ENCODE data around the gene KSR2. TPM values are rescaled to one million over a fixed set of nuclear protein-coding genes. Genes with fewer than 3 reads are reported as not detected.
A peak's percentile ranks its signal among the peaks of the same experiment; 100 is the strongest.

KSR2 gene
- total RNA-seq, 2 donors from 2014 or later, result 0.66 to 1.0 TPM

DNA sequence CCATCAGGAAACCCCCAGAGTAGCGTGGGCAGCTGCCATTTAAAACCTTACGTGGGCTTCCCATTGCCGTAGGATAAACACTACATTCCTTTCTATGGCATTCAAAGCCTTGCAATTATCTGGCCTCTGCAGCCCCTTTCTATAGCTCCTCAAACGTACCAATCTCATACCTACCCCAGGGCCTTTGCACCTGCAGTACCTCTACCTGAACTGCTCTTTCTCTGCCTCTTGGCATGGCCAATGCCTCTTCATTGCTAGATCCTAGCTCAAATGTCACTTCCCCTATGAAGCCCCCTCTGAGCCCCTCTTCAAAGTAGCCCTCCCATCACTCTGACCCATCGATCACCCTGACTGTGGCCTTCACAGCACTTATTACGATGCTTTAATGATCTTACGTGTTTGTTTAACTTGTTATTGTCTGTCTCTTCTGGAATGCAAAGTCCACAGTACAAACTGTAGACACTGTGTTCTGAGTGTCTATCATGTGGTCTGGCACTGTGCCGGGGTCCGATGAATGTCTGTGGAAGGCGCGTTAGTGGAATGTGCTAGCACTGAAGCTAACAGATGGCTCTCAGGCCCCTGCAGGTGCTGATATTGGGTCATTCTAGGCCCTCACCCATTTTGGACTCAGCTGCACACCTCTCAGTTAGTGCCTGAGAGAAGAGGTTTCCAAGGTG is 450.1 kb downstream of the KSR2 start:
- Histone ChIP-seq H3K4me1 (peaks cover 30% of the 10 kb centered on the region), H3K4me3 (no peak overlapping the region), H3K9me3 (no peaks in the 10 kb centered on the region), H3K27ac (no peak overlapping the region), H3K36me3 (replicated peaks in 1 of 2; ENCODE audit: insufficient read depth in 1 of 2, low read depth in 2 of 2) (no peaks in the 10 kb centered on the region), H3K27me3 (no peaks in the 10 kb centered on the region)
- intact Hi-C loops (cut with DNase I), result no loop called here
- ATAC-seq, result peak; percentile 40
- WGBS, 2 donors, result 50 to 75% methylated on average over 10 to 11 of the region's 11 CpGs
- TF ChIP-seq POLR2A (IDR thresholded peaks at IDR 0.05), result no peak
- TF ChIP-seq, protein P1, sequence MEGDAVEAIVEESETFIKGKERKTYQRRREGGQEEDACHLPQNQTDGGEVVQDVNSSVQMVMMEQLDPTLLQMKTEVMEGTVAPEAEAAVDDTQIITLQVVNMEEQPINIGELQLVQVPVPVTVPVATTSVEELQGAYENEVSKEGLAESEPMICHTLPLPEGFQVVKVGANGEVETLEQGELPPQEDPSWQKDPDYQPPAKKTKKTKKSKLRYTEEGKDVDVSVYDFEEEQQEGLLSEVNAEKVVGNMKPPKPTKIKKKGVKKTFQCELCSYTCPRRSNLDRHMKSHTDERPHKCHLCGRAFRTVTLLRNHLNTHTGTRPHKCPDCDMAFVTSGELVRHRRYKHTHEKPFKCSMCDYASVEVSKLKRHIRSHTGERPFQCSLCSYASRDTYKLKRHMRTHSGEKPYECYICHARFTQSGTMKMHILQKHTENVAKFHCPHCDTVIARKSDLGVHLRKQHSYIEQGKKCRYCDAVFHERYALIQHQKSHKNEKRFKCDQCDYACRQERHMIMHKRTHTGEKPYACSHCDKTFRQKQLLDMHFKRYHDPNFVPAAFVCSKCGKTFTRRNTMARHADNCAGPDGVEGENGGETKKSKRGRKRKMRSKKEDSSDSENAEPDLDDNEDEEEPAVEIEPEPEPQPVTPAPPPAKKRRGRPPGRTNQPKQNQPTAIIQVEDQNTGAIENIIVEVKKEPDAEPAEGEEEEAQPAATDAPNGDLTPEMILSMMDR (IDR thresholded peaks at IDR 0.05), result no peak
- peak; percentile 44 to 69 (median 52) for DNase-seq

DNA sequence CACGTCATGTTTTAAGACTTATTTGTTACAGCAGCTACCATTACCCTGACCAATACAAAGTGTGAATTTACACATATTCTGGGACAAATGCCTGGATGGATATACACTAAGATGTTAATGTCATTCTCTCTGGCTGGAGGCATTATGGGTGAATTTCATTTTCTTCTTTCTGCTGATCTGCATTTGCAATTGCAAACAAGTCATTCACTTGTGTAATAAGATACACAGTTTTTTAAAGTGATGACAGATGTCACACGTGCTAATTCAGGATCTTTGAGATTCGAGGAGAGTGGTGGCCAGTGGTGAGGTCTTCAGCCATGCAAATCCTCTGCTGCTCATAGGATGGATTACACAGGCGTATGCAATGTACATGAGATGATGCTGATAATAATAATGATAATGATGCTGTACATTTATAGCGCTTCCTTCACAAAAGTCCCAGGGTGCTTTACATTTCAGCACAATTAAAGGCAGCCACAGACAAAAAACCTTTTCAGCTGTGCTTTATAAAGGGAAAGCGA is 451.5 kb downstream of the KSR2 start:
- peaks cover 38% of the 10 kb centered on the region for H3K4me1 ChIP-seq
- no peaks in the 10 kb centered on the region for H3K36me3 ChIP-seq (replicated peaks in 1 of 2; ENCODE audit: insufficient read depth in 1 of 2, low read depth in 2 of 2)
- no peak overlapping the region for H3K27ac ChIP-seq
- intact Hi-C loops (cut with DNase I), result no loop called here
- ATAC-seq, result no peak
- no peak for TF ChIP-seq POLR2A (IDR thresholded peaks at IDR 0.05)
- TF ChIP-seq, protein P1 (IDR thresholded peaks at IDR 0.05), result no peak
- H3K4me3 ChIP-seq, result no peak overlapping the region
- DNase-seq, result no peak
- H3K27me3 ChIP-seq, result no peaks in the 10 kb centered on the region
- 75 to 90% methylated on average over 6 of the region's 6 CpGs for WGBS, 2 donors
- H3K9me3 ChIP-seq, result no peaks in the 10 kb centered on the region

DNA sequence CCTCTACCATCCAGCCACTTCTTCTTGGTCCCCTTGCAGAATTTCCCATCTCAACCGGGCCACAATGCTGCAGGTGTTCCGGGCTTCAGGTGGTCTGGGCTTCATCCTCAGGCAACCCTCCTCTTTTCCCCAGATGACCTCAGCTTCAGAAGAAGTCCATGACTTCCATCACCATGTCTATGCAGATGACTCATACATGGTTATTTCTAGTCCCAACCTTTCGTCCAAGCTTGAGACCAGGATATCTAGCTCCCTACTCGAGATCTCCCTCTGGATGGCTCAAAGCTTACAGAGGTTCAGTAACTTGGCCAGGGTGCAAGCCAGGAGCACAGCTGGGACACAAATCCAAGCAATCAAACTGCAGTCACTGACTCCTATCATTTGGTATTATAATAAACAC is 452.8 kb downstream of the KSR2 start:
- no peak overlapping the region for H3K4me3 ChIP-seq
- intact Hi-C loops (cut with DNase I), result no loop called here
- no peaks in the 10 kb centered on the region for H3K9me3 ChIP-seq
- no peaks in the 10 kb centered on the region for H3K27me3 ChIP-seq
- 63 to 92% methylated on average over 4 of the region's 4 CpGs for WGBS, 2 donors
- H3K4me1 ChIP-seq, result peaks cover 28% of the 10 kb centered on the region
- DNase-seq, result no peak
- ATAC-seq, result no peak
- H3K36me3 ChIP-seq (replicated peaks in 1 of 2; ENCODE audit: insufficient read depth in 1 of 2, low read depth in 2 of 2), result no peaks in the 10 kb centered on the region
- H3K27ac ChIP-seq, result no peak overlapping the region
- TF ChIP-seq, protein P1 (IDR thresholded peaks at IDR 0.05), result no peak
- no peak for TF ChIP-seq POLR2A (IDR thresholded peaks at IDR 0.05)

DNA sequence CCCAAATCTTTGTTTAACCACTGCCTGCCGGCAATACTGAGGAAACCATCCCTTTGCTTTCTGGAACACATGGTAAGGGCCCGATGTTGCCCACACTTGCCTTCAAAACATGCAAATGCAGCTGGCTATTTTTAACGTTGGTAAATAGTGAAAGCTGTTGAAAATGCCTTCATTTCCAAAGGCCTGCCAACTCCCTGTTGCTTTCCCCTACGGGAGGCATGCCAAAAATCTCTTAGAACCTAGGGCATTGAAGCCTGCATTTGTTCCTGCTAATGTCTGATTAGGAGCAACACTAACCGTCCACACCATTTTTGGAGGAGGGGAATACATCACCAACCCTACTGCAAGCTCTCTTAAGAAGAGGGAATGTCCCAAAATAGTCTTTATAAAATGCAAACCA is 454.8 kb downstream of the KSR2 start:
- DNase-seq, result peak in 3 of 4 donors; percentile 49 to 54 (median 50)
- Histone ChIP-seq H3K9me3 (no peaks in the 10 kb centered on the region), H3K36me3 (replicated peaks in 1 of 2; ENCODE audit: insufficient read depth in 1 of 2, low read depth in 2 of 2) (no peaks in the 10 kb centered on the region), H3K4me3 (no peak overlapping the region), H3K27ac (peak overlapping the region in 3 of 4 donors; percentile 33 to 61 (median 52)), H3K27me3 (no peaks in the 10 kb centered on the region), H3K4me1 (peaks cover 31% of the 10 kb centered on the region)
- peak; percentile 47 for ATAC-seq
- no peak for TF ChIP-seq POLR2A (IDR thresholded peaks at IDR 0.05)
- WGBS, 2 donors, result 10 to 14% methylated on average over 5 of the region's 5 CpGs
- intact Hi-C loops (cut with DNase I), result no loop called here

DNA sequence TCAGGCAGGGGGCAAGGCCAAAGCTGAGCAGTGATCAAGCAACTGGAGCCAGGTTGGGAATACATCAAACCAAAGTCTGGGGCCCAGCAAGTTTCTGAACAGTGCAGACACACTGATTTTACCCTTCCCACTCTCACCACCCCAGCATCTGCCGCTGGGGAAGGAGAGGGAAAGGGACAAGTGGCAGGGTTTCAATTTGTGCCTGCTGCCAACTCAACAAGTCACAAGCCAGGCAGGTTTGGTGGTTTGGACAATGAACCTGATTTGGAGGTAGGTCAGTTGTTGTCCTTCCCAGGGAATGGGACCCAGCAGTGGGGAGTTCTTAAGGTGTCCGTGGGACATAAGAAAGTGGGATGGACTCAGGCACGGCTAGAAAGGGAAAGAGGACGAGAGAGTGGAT is 455.4 kb downstream of the KSR2 start:
- Histone ChIP-seq H3K4me1 (peaks cover 27% of the 10 kb centered on the region), H3K4me3 (no peak overlapping the region), H3K27ac (peak overlapping the region in 3 of 4 donors; percentile 33 to 61 (median 52)), H3K9me3 (no peaks in the 10 kb centered on the region), H3K27me3 (no peaks in the 10 kb centered on the region), H3K36me3 (replicated peaks in 1 of 2; ENCODE audit: insufficient read depth in 1 of 2, low read depth in 2 of 2) (no peaks in the 10 kb centered on the region)
- TF ChIP-seq, protein P1 (IDR thresholded peaks at IDR 0.05), result no peak
- no peak for TF ChIP-seq POLR2A (IDR thresholded peaks at IDR 0.05)
- 19 to 24% methylated on average over 4 of the region's 4 CpGs for WGBS, 2 donors
- peak in 3 of 4 donors; percentile 33 to 72 (median 50) for DNase-seq
- peak; percentile 45 for ATAC-seq
- intact Hi-C loops (cut with DNase I), result no loop called here
